HEK293 (cell line): ENCODE data around the gene NECAB2.

Experiments
- ZFHX2 ChIP-seq: fragments of 450-650 bp; formaldehyde crosslinking; conservative IDR thresholded peaks from 2 replicates; pipeline ENCODE4 v1.5.1; 2016; ENCODE audit warnings: missing biosample characterization, missing genetic modification characterization
- ZNF433 ChIP-seq: fragments of 450-650 bp; formaldehyde crosslinking; IDR thresholded peaks from 2 replicates; pipeline ENCODE4 v1.5.1; 2016; ENCODE audit warnings: missing biosample characterization, missing genetic modification characterization, low read depth
- TF ChIP-seq, protein P1 (sequence below): fragments of 450-650 bp; formaldehyde crosslinking; IDR thresholded peaks from 2 replicates; pipeline ENCODE4 v1.5.1; 2016; ENCODE audit warnings: missing biosample characterization, missing genetic modification characterization

DNA sequence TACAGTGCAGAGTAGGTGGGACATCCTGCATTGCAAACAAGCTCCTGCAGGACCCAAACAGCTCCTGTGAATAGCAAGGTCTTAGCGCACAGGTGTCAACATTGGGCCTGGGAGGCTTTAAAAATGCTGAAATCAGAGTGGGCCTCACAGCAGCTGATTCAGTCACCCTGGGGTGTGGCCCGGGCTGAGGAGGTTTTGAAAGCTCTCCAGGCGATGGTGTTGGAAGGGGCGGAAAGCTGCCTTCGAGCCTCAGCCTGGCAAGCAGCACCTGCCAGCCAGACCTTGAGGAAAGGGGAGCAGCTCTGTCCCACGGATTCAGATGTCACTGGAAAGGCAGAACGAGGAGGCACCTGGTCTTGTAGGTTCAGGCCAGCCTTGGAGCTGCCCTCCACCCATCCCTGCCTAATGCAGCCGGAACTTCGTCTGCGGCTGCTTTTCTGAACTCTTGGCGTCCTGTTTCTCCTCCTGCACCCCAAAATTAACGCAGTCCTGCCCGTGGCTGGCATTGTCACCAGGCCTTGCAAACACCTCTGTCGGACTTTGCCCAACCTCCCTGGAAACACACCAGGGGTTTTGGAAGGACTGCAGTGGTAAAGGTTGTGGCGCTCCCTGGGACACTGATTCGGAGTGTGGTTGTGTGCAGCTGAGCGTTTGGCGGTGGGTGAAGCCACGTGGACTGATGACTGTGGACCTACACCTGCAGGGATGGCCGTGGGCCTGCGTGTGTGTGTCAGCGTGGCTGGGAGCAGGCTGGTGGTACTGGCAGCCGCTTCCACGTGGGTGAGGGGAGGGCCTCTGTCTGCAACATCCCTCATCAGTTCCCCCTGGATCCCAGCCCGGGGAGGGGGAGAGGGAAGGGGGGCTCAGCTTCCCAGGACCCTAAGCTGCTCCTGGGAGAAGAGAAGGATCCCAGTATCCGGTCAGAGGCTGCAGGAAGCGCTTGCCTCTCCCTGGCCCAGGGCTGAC lies 3.4 kb downstream of the NECAB2 start:
- TF ChIP-seq ZFHX2 (tag by site-specific recombination): no peak
- TF ChIP-seq, protein P1, sequence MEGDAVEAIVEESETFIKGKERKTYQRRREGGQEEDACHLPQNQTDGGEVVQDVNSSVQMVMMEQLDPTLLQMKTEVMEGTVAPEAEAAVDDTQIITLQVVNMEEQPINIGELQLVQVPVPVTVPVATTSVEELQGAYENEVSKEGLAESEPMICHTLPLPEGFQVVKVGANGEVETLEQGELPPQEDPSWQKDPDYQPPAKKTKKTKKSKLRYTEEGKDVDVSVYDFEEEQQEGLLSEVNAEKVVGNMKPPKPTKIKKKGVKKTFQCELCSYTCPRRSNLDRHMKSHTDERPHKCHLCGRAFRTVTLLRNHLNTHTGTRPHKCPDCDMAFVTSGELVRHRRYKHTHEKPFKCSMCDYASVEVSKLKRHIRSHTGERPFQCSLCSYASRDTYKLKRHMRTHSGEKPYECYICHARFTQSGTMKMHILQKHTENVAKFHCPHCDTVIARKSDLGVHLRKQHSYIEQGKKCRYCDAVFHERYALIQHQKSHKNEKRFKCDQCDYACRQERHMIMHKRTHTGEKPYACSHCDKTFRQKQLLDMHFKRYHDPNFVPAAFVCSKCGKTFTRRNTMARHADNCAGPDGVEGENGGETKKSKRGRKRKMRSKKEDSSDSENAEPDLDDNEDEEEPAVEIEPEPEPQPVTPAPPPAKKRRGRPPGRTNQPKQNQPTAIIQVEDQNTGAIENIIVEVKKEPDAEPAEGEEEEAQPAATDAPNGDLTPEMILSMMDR (tag by site-specific recombination): no peak
- TF ChIP-seq ZNF433: no peak
